HUES6 (cell line): ENCODE results near the gene MSANTD1.

Source experiments
- H3K27ac ChIP-seq: 2 replicates; pipeline ENCODE4 v1.7.0; 2013; ENCODE audit warnings: low read depth, mild to moderate bottlenecking, low read length, inconsistent platforms
- H3K27me3 ChIP-seq: 2 replicates; pipeline ENCODE4 v1.6.1; 2013; ENCODE audit warnings: low read length; ENCODE audit not compliant: control insufficient read depth, insufficient read depth
- H3K36me3 ChIP-seq: 2 replicates; pipeline ENCODE4 v1.6.1; 2013; ENCODE audit warnings: low read length; ENCODE audit not compliant: control insufficient read depth, insufficient read depth
- H3K4me1 ChIP-seq: 2 replicates; pipeline ENCODE4 v1.6.1; 2013; ENCODE audit warnings: low read length; ENCODE audit not compliant: control insufficient read depth, insufficient read depth
- H3K4me3 ChIP-seq: 2 replicates; pipeline ENCODE4 v1.5.1; 2013; ENCODE audit warnings: low read depth, low read length
- H3K9ac ChIP-seq: one replicate; pipeline ENCODE4 v1.6.1; 2013; ENCODE audit warnings: mild to moderate bottlenecking, low read length
- H3K9me3 ChIP-seq: 2 replicates; pipeline ENCODE4 v1.6.1; 2013; ENCODE audit warnings: low read depth, low read length; ENCODE audit not compliant: control insufficient read depth, insufficient read depth

MSANTD1 gene

DNA sequence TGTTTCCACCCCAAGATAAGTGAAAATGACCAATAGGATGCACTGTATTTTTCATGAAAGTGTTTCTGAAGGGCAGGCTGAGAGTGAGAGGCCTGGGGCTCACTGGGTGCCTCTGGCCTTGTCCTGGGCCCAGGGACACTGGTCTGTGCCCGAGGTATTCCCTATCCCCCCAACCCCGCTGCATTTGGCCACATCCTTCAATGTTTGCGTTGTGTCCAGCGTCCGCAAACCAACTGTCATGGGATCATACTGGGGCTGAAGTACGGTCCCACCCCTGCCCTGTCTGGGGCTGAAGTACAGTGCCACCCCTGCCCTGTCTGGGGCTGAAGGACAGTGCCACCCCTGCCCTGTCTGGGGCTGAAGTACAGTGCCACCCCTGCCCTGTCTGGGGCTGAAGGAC, 22.0 kb upstream of the MSANTD1 start:
- Histone ChIP-seq H3K9me3 (no peaks in the 10 kb centered on the region), H3K4me1 (no peaks in the 10 kb centered on the region), H3K27me3 (no peaks in the 10 kb centered on the region), H3K36me3 (peaks cover 92% of the 10 kb centered on the region), H3K4me3 (no peak overlapping the region), H3K27ac (no peak overlapping the region), H3K9ac (no peak overlapping the region)

DNA sequence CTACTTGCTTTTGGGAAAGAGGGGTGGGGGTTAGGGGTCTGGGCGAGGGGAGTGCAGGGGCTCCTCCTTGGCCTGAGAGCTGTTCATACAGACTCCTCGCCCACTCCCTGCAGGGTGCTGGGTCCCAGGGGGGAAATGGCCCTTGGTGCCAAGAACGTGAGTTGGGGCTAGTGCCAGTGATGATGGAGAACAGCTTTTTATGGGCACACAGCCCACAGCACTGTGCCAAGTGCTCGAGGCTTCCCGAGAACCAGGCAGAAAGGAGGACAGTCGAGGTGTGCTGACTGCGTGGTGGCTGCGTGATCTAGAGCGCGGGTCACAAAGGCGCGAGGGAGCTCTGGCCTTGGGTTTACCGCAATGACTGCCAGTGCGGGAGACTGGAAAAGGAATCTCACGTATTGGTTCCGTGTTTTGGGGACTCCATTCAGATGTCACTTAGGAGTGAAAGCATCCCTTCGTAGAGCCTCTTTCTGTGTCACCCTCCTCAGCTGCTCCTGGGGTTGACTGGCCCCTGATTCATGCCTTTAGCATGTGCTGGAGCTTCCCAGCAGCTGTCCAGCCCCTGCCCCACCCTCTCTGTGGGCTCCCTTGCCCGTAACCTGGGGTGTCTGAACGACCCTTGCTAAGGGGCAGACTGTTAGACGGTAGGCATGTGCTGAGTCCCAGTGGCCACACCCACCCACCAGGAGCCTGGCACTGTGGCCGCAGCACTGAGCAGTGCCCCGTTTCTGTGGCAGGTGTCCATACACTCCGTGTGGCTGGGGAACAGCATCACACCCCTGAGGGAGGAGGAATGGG, 20.9 kb upstream of the MSANTD1 start:
- Histone ChIP-seq H3K27ac (no peak overlapping the region), H3K4me3 (no peak overlapping the region), H3K4me1 (no peaks in the 10 kb centered on the region), H3K27me3 (no peaks in the 10 kb centered on the region), H3K9ac (no peak overlapping the region), H3K9me3 (no peaks in the 10 kb centered on the region), H3K36me3 (peaks cover 92% of the 10 kb centered on the region)

DNA sequence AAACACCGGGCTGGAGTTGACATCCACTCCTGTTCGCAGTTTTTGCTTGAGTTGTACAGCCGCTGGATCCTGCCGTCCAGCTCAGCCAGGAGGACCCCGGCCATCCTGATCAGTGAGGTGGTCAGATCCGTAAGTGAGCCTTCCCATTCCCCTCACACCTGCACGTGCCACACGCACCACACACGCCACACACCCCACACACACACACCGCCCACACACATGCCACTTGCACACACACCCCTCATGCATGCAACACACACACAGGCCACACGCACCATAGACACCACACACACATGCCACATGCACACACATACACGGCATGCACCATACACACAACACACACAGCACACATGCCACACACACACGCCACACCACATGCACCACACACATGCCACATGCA, 20.1 kb upstream of the MSANTD1 start:
- Histone ChIP-seq H3K9ac (no peak overlapping the region), H3K9me3 (no peaks in the 10 kb centered on the region), H3K36me3 (peaks cover 92% of the 10 kb centered on the region), H3K27ac (no peak overlapping the region), H3K4me1 (no peaks in the 10 kb centered on the region), H3K27me3 (no peaks in the 10 kb centered on the region), H3K4me3 (no peak overlapping the region)

DNA sequence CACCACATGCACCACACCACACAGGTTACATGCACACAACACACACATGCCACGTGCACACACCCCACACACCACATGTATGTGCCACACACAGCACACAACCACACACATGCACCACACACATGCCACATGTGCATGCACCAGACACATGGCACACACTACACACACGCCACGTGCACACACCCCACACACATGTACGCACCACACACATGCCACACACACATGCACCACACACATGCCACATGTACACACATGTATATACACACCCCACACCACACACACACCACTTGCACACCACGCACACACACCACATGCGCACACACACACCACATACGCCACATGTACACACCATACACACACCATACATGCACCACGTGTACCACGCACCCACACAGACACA, 19.6 kb upstream of the MSANTD1 start:
- Histone ChIP-seq H3K9me3 (no peaks in the 10 kb centered on the region), H3K27ac (no peak overlapping the region), H3K36me3 (peaks cover 92% of the 10 kb centered on the region), H3K4me1 (no peaks in the 10 kb centered on the region), H3K27me3 (no peaks in the 10 kb centered on the region), H3K4me3 (no peak overlapping the region), H3K9ac (no peak overlapping the region)

DNA sequence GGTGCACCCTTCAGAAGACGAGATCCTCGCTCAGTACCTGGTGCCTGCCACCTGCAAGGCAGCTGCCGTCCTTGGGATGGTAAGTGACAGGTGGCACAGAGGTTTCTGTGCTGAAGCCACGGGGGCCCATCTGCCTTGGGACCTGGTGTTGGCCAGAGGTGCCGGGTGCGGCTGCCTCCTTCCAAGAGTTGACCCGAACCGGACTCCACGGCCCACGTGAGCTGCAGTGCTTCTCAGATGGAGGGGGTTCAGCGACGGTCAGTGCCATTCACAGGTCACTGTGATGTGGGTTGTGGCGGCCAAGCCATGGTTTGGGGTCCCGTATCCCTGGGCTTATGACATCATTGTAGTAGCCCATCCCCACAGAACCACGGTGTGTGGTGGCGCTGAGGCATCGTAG, 19.0 kb upstream of the MSANTD1 start:
- Histone ChIP-seq H3K27ac (no peak overlapping the region), H3K4me3 (no peak overlapping the region), H3K9ac (no peak overlapping the region), H3K4me1 (no peaks in the 10 kb centered on the region), H3K36me3 (peaks cover 92% of the 10 kb centered on the region), H3K9me3 (no peaks in the 10 kb centered on the region), H3K27me3 (no peaks in the 10 kb centered on the region)

DNA sequence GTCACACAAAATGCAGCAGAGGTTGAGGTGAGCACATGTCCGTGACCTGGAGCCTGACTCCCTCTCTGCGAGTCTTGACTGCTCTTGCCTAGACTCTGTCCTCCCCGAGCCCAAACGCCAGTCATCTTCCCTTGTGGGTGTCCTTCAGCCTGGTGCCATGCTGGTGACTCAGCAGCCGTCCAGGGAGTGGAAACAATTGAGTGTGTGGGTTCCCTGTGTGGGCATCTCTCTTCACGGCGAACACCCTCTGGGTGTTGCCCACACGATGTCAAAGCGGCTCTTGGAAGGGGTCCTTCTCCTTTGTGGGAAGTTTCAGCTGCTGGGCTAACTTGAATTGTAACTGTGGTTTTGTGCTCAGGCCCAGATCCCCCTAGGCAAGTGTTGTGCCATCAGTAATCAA, 17.5 kb upstream of the MSANTD1 start:
- H3K9ac ChIP-seq, result no peak overlapping the region
- H3K4me1 ChIP-seq, result no peaks in the 10 kb centered on the region

DNA sequence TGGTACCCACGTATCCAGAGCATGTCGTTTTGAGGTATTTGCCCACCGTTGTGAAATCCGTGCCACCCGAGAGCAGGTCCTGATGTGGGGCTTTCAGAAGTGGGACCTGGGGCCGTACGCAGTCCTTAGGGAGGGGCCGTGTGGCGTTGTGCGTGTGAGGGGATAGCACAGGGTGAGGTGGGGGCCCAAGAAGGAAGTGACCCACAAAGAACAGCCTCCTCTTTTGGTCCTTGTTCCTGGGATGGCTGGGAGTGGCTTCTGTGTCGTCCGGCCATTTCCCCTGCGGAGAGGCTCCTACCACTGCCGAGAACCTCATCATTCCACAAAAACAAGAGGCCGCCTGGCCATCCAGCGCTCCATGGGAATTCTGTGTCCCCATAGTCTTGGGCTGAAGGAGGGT, 17.0 kb upstream of the MSANTD1 start:
- Histone ChIP-seq H3K27me3 (no peaks in the 10 kb centered on the region), H3K9me3 (no peaks in the 10 kb centered on the region), H3K36me3 (peaks cover 93% of the 10 kb centered on the region), H3K9ac (no peak overlapping the region), H3K4me3 (no peak overlapping the region), H3K27ac (no peak overlapping the region), H3K4me1 (no peaks in the 10 kb centered on the region)

More for the DNA sequence above, 17.5 kb upstream of the MSANTD1 start:
- Histone ChIP-seq H3K4me3 (no peak overlapping the region), H3K9me3 (no peaks in the 10 kb centered on the region), H3K27me3 (no peaks in the 10 kb centered on the region), H3K36me3 (peaks cover 94% of the 10 kb centered on the region), H3K27ac (no peak overlapping the region)

DNA sequence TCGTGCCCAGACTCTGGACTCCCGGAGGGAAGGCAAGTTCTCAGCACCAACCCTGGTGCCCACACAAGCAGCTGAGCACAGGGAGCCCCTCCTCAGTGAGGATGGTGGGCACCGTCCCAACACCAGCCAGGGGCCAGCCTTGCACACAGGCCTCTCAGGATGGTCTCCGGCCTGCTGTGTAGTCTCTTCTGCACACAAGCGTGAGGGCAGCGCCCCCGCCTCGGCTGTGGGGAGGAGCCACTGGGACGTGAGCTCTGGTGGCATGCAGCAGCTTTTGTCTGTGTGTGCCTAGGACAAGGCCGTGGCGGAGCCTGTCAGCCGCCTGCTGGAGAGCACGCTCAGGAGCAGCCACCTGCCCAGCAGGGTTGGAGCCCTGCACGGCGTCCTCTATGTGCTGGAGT, 16.1 kb upstream of the MSANTD1 start:
- H3K9me3 ChIP-seq, result no peaks in the 10 kb centered on the region
- no peak overlapping the region for H3K9ac ChIP-seq
- no peak overlapping the region for H3K4me3 ChIP-seq
- no peaks in the 10 kb centered on the region for H3K27me3 ChIP-seq
- no peak overlapping the region for H3K27ac ChIP-seq
- H3K4me1 ChIP-seq, result peaks cover 6% of the 10 kb centered on the region
- peaks cover 90% of the 10 kb centered on the region for H3K36me3 ChIP-seq

DNA sequence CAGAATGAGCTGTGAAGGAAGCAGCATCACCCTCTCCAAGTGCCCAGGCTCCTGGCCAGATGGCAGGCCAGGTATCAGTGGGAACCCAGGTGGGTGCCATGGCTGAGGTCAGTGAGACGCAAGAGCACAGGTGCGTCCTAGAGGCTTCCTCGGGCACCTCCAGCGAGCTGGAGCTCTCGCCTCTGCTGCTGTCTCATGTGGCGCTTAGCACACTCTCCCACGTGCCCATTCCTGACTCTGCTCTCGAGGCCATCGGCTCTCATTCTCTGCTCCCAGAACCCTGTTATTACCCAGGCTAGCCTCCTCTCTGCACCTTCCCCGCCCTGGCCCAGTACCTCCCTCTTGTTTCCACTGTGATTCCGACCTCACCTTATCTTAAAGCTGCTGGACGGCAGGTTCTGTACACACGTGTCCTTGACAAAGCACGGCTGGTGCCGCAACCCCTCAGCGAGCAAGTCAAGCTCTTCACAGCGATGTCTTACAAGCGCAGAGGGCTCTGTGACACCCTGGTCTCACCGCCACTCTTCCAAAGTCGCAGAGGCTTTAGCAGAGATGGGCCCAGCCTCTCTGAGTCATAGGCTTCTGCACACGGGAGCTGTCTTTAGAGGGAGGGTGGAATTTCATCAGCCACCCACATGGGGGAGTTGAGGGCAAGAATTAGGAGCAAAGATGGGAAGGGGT, 15.4 kb upstream of the MSANTD1 start:
- H3K27ac ChIP-seq, result no peak overlapping the region
- no peak overlapping the region for H3K9ac ChIP-seq
- H3K9me3 ChIP-seq, result no peaks in the 10 kb centered on the region
- peaks cover 4% of the 10 kb centered on the region; the same call in 1 of the 2 replicates for H3K27me3 ChIP-seq
- H3K36me3 ChIP-seq, result peaks cover 88% of the 10 kb centered on the region
- H3K4me3 ChIP-seq, result no peak overlapping the region
- peaks cover 11% of the 10 kb centered on the region for H3K4me1 ChIP-seq

DNA sequence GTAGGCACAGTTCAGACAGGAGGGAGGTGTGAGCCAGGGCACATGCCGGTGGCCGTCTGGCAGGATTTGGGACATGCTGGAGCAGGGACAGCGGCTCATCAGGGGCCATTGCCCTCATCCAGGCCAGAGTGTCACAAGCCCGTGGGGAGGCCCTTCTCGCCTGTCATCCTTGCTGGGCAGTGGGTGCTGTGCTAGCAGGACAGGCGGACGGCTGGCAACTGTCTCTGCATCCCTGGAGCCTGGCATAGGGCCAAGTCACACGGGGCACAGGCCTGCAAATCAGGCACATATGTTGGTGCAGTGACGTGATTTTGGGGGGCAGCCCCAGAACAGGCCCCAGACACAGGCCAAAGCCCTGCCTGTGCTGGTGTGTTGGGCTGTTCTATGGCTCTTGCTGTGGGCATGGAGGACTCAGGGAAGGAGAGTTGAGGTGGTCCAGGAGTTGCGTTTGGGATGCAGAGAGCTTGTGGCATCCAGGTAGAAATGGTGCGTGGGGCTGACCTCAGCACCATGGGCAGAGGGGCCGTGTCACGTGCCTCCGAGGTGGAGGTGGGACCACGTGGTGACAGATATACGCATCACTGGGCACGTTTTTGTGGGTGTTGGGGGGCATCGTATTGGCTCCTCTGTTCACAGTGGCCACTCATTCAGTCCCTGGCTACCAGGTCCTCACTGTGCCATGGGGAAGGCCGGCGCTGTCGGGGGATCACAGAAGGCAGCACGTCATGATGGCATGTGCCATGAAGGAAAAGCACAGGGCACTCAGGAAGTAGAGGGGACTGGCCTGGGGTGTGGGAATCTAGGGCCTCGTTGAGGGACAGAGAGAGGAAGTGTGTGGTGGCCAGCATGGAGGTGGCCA, 14.6 kb upstream of the MSANTD1 start:
- H3K9me3 ChIP-seq, result no peaks in the 10 kb centered on the region
- H3K4me3 ChIP-seq, result no peak overlapping the region
- H3K4me1 ChIP-seq, result peaks cover 11% of the 10 kb centered on the region
- H3K27me3 ChIP-seq, result peaks cover 4% of the 10 kb centered on the region; the same call in 1 of the 2 replicates
- H3K27ac ChIP-seq, result no peak overlapping the region
- H3K9ac ChIP-seq, result no peak overlapping the region
- peaks cover 87% of the 10 kb centered on the region for H3K36me3 ChIP-seq

DNA sequence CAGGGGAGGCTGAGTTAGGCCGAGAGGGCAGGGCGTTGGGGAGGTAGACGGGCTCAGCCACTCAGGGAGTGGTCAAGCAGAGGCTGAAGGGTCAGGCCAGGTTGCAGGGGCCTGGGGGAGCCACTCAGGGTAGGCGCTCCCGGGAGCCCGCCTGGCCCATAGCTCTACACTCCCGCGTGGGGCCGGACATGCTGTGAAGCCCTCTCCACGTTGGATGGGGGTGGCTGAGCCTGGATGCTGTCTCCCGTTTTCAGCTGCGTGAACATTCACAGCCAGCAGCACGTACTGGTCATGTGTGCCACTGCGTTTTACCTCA, 14.0 kb upstream of the MSANTD1 start:
- Histone ChIP-seq H3K36me3 (peaks cover 87% of the 10 kb centered on the region), H3K27ac (no peak overlapping the region), H3K4me3 (no peak overlapping the region), H3K9ac (no peak overlapping the region), H3K4me1 (peaks cover 11% of the 10 kb centered on the region), H3K27me3 (peaks cover 4% of the 10 kb centered on the region; the same call in 1 of the 2 replicates), H3K9me3 (no peaks in the 10 kb centered on the region)
